Lower lobe of right lung (tissue), 2 donors: Measurements from ENCODE around the gene LRPAP1. TPM values are rescaled to one million over a fixed set of nuclear protein-coding genes. Genes with fewer than 3 reads are reported as not detected.
"Not testable (repeated sequence)": the region's sequence is repeated elsewhere in the genome, so short reads cannot be mapped to it uniquely, and the experiment has no call there.

Source experiments
- ATAC-seq, 2 donors: fragments of 200-7000 bp; cut with Tn5 transposase; one replicate each; pipeline ENCODE4 v1.9.1; 2020 to 2022; ENCODE audit warnings: mild to moderate bottlenecking in 2 of 2, moderate library complexity in 2 of 2
- DNase-seq: peaks from one replicate; pipeline ENCODE4 v3.0.0-alpha.2; 2020
- H3K27ac ChIP-seq: fragments of 200-600 bp; one replicate; pipeline ENCODE4 v1.8.0; 2022
- H3K27me3 ChIP-seq: fragments of 200-600 bp; one replicate; pipeline ENCODE4 v1.8.0; 2022; ENCODE audit warnings: low read depth
- H3K36me3 ChIP-seq: fragments of 200-600 bp; one replicate; pipeline ENCODE4 v1.8.0; 2022; ENCODE audit warnings: mild to moderate bottlenecking
- H3K4me1 ChIP-seq: fragments of 200-600 bp; one replicate; pipeline ENCODE4 v1.8.0; 2022
- H3K4me3 ChIP-seq: fragments of 200-600 bp; one replicate; pipeline ENCODE4 v1.8.0; 2022; ENCODE audit warnings: mild to moderate bottlenecking
- H3K9me3 ChIP-seq: fragments of 200-600 bp; one replicate; pipeline ENCODE4 v1.8.0; 2022
- intact Hi-C: fragments of 100-400 bp; cut with DNase I; formaldehyde crosslinking; loops from one replicate; pipeline ENCODE4 v1.11.0; 2022
- total RNA-seq: library from RNA; stranded (reverse); fragmentation: NEBNext Ultra II Directional; extraction: Animal tissue kit (Norgen Biotek cat#: 25700); gene quantifications from one replicate; pipeline ENCODE4 v1.2.1, GENCODE V29; 2021
- TF ChIP-seq, protein P1 (sequence below): fragments of 200-600 bp; IDR thresholded peaks from one replicate; pipeline ENCODE4 v1.8.0; 2022; ENCODE audit warnings: antibody characterized with exemption, mild to moderate bottlenecking
- donor health status: DM: no; HTN: yes; CAD: no; lungs with severe emphysema.

LRPAP1 gene
- total RNA-seq, 1 donor from 2014 or later = 224 TPM

DNA sequence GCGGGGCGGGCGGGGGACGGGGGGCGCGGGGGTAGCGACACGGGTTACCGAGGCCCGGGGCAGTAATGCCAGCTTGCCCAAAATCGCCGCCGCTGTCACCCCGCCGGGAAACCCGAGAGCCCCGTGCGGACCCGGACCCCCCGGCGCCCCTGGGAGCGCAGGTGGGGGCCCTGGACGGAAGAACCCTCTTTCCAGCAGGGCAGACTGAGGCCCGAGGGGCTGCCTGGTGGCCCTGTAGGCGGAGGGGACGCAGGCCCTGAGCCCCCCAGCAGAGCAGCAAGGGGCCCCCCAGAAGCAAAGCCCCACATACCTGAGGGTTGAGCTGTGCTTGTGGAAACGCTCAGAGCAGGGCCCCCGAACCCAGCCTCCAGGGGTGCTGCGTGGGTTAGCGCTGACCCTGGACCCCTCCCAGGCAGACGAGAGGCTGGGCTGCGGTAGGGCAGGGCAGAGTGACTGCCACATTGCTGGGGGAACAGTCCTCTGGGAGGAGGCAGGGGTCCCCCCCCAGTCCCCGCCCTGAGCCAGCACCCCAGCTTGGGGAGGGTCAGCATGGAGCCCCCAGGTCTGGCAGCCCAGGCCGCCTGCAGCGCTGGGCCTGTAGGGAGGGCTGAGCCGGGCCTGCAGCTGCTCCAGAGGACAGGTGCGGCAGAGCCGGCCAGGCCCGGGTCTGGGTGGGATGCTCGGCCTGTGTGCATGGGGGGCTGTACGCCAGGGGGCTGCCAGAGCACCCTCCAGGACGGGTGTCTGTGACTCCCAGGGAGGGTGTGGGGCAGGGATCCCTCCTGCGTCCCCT is 68.5 kb downstream of the LRPAP1 start:
- ATAC-seq (no peak), DNase-seq (no peak)
- H3K36me3 ChIP-seq = no peaks in the 10 kb centered on the region
- H3K4me1 ChIP-seq = peaks cover 9% of the 10 kb centered on the region
- H3K4me3 ChIP-seq = peak overlapping the region; percentile 50
- H3K27me3 ChIP-seq = peaks cover 34% of the 10 kb centered on the region
- no peak overlapping the region for H3K27ac ChIP-seq
- intact Hi-C loops = no loop called here
- TF ChIP-seq, protein P1, sequence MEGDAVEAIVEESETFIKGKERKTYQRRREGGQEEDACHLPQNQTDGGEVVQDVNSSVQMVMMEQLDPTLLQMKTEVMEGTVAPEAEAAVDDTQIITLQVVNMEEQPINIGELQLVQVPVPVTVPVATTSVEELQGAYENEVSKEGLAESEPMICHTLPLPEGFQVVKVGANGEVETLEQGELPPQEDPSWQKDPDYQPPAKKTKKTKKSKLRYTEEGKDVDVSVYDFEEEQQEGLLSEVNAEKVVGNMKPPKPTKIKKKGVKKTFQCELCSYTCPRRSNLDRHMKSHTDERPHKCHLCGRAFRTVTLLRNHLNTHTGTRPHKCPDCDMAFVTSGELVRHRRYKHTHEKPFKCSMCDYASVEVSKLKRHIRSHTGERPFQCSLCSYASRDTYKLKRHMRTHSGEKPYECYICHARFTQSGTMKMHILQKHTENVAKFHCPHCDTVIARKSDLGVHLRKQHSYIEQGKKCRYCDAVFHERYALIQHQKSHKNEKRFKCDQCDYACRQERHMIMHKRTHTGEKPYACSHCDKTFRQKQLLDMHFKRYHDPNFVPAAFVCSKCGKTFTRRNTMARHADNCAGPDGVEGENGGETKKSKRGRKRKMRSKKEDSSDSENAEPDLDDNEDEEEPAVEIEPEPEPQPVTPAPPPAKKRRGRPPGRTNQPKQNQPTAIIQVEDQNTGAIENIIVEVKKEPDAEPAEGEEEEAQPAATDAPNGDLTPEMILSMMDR = no peak
- no peaks in the 10 kb centered on the region for H3K9me3 ChIP-seq

DNA sequence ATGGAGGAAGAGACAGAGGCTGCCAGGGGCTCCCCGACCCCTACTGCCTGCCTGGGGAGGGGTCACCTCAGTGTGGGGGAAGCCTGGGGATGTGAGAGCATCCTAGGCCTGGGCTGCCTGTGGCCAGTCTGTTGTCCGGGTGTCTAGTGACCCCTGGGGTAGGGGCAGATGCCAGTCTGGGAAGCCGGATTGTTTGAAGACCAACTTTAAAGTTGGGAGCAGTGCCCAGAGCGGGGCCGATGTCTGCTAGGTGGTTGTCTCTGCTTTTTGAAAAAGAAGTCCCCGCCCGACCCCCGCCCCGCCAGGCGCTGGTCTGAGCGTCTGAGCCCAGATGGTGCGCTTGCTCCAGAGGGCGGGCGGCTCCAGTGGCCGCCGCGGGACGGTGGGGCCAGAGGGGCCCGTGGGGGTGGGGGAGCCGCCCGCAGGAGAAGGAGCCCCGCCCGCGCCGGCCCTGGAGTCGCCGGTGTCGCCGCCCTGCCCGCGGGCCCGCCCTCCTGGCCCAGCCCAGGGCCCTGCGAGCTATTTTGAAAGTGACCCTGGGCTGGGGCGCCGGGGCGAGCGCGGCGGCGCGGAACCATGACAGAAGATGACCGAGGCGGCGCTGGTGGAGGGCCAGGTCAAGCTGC is 69.3 kb downstream of the LRPAP1 start, which contains the start of gene DOK7:
DOK7 (plus strand) TSS at position 517 of the 626 bp plus-strand sequence; CDS start at position 587, 70 bp downstream.
- intact Hi-C loops = no loop called here
- no peak for DNase-seq
- Histone ChIP-seq H3K4me3 (peak within 1 kb of the TSS; percentile 50), H3K36me3 (no peaks in the 10 kb centered on the region), H3K4me1 (peaks cover 9% of the 10 kb centered on the region), H3K9me3 (no peaks in the 10 kb centered on the region), H3K27me3 (peaks cover 34% of the 10 kb centered on the region), H3K27ac (no peak within 1 kb of the TSS)
- TF ChIP-seq, protein P1 = no peak
- ATAC-seq = peak; percentile 65 to 80

DNA sequence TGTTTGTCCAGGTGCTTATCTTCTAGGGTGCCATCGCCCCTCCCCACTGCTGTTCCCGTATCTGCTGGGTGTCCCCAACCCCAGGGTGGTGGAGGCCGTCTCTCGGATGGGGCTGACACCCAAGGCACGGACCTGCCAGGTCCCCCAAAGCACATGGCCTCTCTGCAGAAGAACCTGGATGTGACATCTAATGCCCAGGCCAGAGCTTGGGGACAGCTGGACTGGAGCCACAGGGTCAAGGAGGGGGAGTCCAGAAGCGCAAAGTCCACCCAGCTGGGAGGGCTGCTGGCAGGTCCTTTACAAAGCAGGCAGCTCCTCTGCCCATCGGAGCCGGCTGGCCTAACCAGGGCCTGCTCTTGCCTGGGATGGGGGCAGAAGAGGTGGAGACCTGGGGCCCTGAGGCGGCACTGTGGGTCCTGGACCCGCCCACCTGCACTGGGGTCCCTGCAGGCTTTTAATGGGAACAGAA is 69.9 kb downstream of the LRPAP1 start:
- ATAC-seq (peak in 1 of 2 donors; percentile 8), DNase-seq (no peak)
- TF ChIP-seq, protein P1 = no peak
- H3K9me3 ChIP-seq = no peaks in the 10 kb centered on the region
- intact Hi-C loops = no loop called here
- H3K27ac ChIP-seq = no peak overlapping the region
- peaks cover 34% of the 10 kb centered on the region for H3K27me3 ChIP-seq
- no peak overlapping the region for H3K4me3 ChIP-seq
- no peaks in the 10 kb centered on the region for H3K36me3 ChIP-seq
- peaks cover 9% of the 10 kb centered on the region for H3K4me1 ChIP-seq

DNA sequence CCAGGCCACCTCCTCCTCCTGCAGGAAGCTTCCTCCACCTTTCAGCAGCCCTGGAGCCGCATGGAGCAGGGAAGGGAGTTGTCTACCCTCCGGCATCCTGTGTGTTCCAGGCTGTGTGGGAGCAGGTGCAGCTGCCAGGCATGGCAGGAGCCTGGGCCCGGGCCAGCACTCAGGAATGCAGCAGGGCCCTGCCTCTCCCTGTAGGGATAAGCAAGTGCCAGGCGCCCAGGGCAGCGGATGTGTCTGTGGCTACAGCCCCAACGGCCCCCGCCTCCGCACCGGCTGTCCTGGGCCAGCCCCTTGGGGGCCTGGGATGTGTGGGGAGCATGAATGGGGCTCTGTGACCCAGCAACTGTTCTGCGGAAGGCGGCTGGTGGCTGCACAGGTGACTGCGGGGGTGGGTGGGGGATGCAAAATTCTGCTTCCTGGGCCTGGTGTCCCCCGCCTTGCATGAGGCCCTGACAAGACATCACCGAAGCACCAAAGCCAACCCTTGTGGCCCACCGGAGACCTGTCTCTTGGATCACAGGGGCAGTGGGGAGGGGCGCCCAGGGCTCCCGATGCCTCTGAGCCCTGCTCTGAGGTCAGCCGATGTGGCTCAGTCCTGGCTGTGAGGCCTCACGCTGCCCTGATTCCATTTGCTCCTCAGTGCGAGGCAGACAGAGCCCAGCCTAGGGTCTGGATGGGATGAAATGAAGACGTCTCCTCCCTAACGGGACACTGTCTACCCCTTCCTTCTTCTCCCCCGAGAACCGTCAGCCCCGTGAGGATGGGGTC is 70.5 kb downstream of the LRPAP1 start:
- Histone ChIP-seq H3K27me3 (peaks cover 33% of the 10 kb centered on the region), H3K36me3 (no peaks in the 10 kb centered on the region), H3K27ac (peak overlapping the region; percentile 41), H3K4me1 (peaks cover 9% of the 10 kb centered on the region), H3K9me3 (no peaks in the 10 kb centered on the region), H3K4me3 (no peak overlapping the region)
- intact Hi-C loops = no loop called here
- TF ChIP-seq, protein P1 = no peak
- ATAC-seq = peak; percentile 86
- DNase-seq = peak; percentile 82

DNA sequence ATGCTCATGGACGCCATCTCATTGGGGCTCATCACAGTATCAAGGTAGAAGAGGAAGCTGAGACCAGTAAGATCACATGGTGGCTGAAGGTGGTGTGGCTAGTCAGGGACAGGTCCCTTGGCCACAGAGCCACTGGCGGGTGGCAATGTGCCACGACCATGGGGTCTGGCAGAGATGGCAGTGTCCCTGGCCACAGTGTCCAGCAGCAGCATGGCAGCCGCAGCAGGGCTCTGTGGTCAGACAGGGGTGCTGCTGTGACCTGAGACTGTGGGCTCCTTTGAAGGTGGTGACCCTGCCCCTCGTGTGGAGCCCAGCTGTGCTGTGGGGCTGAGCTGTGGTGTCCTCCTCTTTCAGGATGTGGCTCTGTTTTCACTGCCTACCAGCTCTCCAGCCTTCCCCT is 71.3 kb downstream of the LRPAP1 start:
- ATAC-seq = no peak
- Histone ChIP-seq H3K27ac (peak overlapping the region; percentile 41), H3K4me1 (peaks cover 9% of the 10 kb centered on the region), H3K27me3 (peaks cover 27% of the 10 kb centered on the region), H3K36me3 (no peaks in the 10 kb centered on the region), H3K4me3 (no peak overlapping the region), H3K9me3 (peaks cover 2% of the 10 kb centered on the region)
- intact Hi-C loops = no loop called here
- TF ChIP-seq, protein P1 = no peak
- DNase-seq = no peak

DNA sequence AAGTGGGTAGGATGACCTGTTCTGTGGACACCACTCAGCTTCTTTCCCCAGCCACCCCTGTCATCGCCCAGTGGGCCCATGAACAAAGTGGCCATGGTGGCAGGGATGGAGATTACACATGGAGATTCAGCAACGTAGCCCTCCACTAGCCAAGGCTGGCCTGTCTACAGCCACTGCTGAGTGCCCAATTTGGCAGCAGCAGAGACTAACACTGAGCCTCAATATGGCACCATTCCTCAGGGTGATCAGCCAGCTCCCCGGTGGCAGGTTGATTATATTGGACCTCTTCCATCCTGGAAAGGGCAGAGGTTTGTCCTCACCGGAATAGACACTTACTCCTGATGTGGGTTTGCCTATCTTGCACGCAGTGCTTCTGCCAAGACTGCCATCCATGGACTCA is 73.1 kb downstream of the LRPAP1 start:
- Histone ChIP-seq H3K9me3 (peaks cover 15% of the 10 kb centered on the region), H3K27me3 (peaks cover 18% of the 10 kb centered on the region)
- DNase-seq, H3K27ac ChIP-seq, H3K36me3 ChIP-seq, ATAC-seq, H3K4me3 ChIP-seq, H3K4me1 ChIP-seq, intact Hi-C loops: not testable (repeated sequence)
